Rectal smooth muscle tissue (tissue), 1 donor: ENCODE data around the gene ARHGAP21.

Source experiments
- H3K27ac ChIP-seq: one replicate; pipeline ENCODE4 v1.7.0; 2013; ENCODE audit warnings: low read depth, low read length, inconsistent platforms
- H3K27me3 ChIP-seq: one replicate; pipeline ENCODE4 v1.7.0; 2013; ENCODE audit warnings: low read length; ENCODE audit not compliant: control insufficient read depth, insufficient read depth
- H3K36me3 ChIP-seq: one replicate; pipeline ENCODE4 v1.7.0; 2013; ENCODE audit warnings: low read length; ENCODE audit not compliant: control insufficient read depth, insufficient read depth
- H3K4me1 ChIP-seq: one replicate; pipeline ENCODE4 v1.7.0; 2013; ENCODE audit warnings: low read length; ENCODE audit not compliant: control insufficient read depth, insufficient read depth
- H3K4me3 ChIP-seq: one replicate; pipeline ENCODE4 v1.7.0; 2013; ENCODE audit warnings: low read length
- H3K9ac ChIP-seq: one replicate; pipeline ENCODE4 v1.7.0; 2013; ENCODE audit warnings: low read length

ARHGAP21 gene

DNA sequence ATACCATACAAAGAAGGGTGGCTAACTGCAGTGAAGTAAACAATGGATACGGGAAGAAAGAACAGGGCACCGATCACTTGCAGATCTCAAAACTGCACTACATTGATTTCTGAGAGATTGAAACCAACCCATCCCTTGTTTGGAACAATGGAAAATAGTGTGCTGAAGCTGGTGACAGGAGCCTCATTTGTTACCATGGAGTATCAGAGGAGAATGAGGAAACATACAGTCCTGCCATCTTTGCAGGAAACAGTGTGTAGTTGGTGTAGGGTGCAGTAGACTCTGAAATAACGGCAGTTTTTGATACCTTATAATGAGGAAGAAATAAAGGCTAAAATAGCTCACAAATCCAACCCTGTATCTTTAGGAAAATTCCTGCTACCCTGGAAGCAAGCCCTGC is 118.5 kb downstream of the ARHGAP21 start:
- no peak overlapping the region for H3K9ac ChIP-seq
- H3K4me3 ChIP-seq: no peak overlapping the region
- no peaks in the 10 kb centered on the region for H3K27me3 ChIP-seq
- H3K4me1 ChIP-seq: no peaks in the 10 kb centered on the region
- no peak overlapping the region for H3K27ac ChIP-seq
- H3K36me3 ChIP-seq: peaks cover 8% of the 10 kb centered on the region

DNA sequence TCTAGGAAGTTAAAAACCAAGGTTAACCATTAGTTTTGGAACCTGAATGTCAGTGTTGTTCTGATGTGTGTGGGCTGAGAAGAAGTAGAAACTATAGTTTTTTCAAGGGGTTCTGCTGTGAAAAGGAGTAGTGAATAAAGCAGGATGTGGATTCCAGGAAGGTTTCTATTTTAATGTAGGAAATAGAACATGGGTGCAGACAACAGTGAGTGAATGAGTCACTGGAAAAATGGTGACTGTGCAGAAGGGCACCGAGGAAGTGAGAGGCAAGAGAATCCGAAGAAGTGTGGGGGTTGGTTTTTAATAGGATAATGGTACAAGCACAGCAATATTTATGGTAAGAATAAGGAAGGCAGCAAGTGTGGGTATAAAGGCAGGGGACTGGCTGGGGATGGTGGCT is 120.4 kb downstream of the ARHGAP21 start:
- Histone ChIP-seq H3K27ac (no peak overlapping the region), H3K27me3 (no peaks in the 10 kb centered on the region), H3K4me1 (no peaks in the 10 kb centered on the region), H3K9ac (no peak overlapping the region), H3K36me3 (peaks cover 12% of the 10 kb centered on the region), H3K4me3 (no peak overlapping the region)

DNA sequence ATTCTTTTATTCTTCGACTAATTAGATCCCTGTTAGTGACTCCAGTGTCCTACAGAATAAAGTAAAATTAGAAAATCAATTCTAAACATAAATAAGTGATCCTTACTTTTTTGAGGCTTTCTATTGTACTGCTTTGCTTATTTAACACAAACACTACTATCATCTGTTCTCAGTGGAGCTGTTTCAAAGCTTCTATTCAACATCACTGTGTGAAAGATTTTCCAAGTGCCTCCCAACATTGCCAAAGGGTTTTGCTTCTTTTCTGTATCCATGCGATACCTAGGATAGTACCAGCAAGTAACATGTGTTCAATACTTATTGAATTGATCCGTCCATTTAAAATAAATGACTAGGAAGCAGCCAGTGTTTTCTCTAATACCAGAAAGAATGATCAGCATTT is 125.7 kb downstream of the ARHGAP21 start:
- H3K4me1 ChIP-seq: no peaks in the 10 kb centered on the region
- H3K9ac ChIP-seq: no peak overlapping the region
- no peak overlapping the region for H3K27ac ChIP-seq
- H3K27me3 ChIP-seq: no peaks in the 10 kb centered on the region
- H3K4me3 ChIP-seq: no peak overlapping the region
- H3K36me3 ChIP-seq: peaks cover 17% of the 10 kb centered on the region

DNA sequence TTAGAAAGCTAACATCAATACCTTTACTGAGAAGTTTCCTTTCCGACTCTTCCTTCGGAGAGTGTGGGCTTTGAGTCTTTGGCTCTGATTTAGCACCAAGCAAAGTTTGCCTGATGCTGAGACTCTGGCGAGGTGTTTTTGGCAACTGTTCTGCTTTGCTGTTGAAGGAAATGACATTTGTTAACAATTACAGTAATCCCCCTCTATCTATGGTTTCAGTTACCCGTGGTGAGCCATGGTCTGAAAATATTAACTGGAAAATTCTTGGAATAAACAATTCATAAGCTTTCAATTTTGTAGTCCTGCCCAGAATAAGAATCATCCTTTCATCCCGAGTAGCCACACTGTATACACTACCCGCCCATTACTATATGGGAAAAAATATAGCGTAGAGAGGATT is 126.3 kb downstream of the ARHGAP21 start:
- no peak overlapping the region for H3K27ac ChIP-seq
- no peak overlapping the region for H3K4me3 ChIP-seq
- peaks cover 15% of the 10 kb centered on the region for H3K36me3 ChIP-seq

DNA sequence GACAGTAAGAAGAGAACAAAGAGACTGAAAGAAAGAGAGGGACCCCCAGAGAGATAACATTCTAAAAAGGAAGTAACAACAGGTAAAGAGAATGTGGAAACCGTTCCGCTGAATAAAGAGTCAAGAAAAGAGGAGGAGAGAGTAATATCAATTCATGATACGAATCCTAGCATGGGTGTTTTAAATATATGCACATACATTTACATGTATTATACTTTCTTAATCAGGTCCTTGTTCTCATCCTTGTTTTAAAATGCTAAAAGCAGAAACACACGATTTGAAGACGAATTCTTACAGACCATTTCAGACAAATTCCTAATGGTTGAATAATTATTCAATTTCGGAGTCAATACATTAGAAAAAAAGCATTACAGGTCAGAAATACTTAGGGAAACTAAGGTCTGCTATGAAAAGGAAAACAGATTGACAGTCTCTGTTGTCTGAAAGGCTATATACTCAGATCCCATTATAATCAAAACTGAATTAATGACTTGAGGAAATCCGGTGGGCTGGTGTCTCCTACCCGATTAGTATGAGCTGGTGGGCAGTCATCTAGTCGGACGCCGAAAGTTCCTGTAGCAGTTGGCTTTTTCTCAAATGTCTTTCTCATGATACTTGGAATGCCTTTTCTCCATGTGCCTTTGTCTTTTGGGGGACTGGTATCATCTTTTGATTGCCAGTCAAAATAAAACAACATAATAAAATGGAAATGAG is 127.3 kb downstream of the ARHGAP21 start:
- Histone ChIP-seq H3K4me1 (no peaks in the 10 kb centered on the region), H3K27me3 (no peaks in the 10 kb centered on the region), H3K9ac (no peak overlapping the region), H3K4me3 (no peak overlapping the region), H3K27ac (no peak overlapping the region), H3K36me3 (peaks cover 14% of the 10 kb centered on the region)

More for the DNA sequence above, 126.3 kb downstream of the ARHGAP21 start:
- H3K9ac ChIP-seq: no peak overlapping the region
- no peaks in the 10 kb centered on the region for H3K4me1 ChIP-seq
- no peaks in the 10 kb centered on the region for H3K27me3 ChIP-seq

DNA sequence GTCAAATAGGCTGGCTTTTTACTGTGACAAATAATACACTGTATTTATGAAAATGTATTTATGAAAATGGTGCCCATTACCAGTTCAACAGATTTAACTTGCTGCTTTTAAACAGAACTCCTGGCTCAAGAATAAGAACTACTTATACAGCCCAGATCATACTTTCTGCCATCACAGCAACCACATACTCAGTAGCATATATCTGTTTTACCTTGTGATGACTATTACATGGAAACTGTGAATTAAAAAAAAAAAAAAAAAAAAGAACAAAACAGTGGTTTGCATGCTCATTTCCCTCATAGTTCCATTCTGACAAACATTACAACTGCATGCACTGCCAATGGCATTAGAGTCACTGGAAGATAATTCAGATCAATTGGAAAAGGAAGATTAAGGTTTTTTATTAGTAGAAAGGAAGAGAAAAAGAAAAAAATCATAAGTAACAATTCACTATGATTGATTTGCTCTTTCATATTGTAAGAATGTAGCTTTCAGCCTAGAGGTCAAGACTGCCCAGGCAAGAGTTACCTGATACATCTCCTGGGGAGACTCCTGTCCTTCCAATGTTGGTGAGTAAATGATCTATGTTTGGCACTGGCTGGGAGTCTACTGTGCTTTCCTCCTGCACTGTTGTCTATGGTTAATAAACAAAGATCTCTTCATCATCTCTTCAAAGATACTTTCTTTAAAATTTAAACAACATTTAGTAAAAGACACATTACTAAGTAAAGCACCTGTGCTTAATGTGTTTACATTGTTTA is 132.8 kb downstream of the ARHGAP21 start:
- Histone ChIP-seq H3K27me3 (no peaks in the 10 kb centered on the region), H3K4me1 (no peaks in the 10 kb centered on the region), H3K4me3 (no peak overlapping the region), H3K27ac (no peak overlapping the region), H3K36me3 (peaks cover 19% of the 10 kb centered on the region), H3K9ac (no peak overlapping the region)

DNA sequence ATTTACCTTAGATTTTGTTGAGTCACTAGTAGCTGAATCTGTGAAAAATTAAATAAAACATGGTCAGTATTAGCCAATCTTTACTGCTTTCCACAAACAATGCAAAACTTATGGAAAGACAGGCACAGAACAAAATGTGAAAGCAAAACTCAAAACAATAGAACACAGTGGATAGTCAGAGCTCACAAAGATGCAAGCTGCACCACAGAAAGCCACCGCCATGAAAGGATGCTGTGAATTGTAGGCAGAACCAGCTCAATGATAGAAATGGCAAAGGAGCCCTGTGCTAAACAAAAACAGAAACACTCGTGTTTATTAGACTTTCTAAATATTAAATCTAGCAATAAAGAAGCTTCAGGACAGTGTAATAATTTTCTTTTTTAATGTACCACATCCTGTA is 134.4 kb downstream of the ARHGAP21 start:
- Histone ChIP-seq H3K36me3 (peaks cover 14% of the 10 kb centered on the region), H3K9ac (no peak overlapping the region), H3K27me3 (no peaks in the 10 kb centered on the region), H3K27ac (no peak overlapping the region), H3K4me3 (no peak overlapping the region), H3K4me1 (no peaks in the 10 kb centered on the region)

DNA sequence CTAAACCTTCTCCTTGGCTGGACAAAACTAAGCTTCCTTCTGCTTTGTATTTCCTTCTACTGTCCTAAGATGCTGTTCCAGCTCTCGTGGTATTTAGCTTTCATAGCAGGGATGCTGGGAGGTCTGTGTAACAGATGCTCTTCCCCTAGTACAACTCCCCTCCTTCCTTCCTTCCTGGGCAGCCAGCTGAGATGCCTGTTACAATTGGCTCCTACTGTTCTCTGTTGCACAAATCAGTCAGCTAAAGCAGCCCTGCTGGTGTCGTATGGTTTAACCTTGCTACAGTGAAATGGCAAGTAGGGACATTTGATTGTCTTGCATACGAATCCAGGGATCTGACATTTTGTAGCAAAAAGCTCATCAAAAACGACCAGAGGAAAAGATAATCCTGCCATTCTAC is 143.8 kb downstream of the ARHGAP21 start:
- Histone ChIP-seq H3K4me1 (no peaks in the 10 kb centered on the region), H3K27ac (no peak overlapping the region), H3K4me3 (no peak overlapping the region), H3K27me3 (no peaks in the 10 kb centered on the region), H3K9ac (no peak overlapping the region), H3K36me3 (no peaks in the 10 kb centered on the region)

DNA sequence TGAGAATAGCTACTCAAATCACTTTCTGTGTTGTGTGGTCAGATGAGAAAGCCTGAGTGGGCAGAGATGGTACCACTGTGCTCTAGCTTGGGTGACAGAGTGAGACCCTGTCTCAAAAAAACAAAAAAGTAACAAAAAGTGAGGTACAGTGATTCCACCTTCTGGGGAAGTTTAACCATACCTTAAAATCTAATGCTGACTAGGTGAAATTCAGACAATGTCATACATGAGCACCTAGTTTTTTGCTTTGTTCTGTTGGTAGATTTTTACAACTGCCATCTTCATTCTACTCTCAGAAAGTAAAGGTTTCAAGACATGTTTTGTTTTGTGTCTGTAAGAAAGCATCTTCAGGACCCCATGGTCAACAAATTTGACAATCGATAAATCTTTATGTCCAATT is 144.2 kb downstream of the ARHGAP21 start:
- no peak overlapping the region for H3K27ac ChIP-seq
- H3K36me3 ChIP-seq: no peaks in the 10 kb centered on the region

DNA sequence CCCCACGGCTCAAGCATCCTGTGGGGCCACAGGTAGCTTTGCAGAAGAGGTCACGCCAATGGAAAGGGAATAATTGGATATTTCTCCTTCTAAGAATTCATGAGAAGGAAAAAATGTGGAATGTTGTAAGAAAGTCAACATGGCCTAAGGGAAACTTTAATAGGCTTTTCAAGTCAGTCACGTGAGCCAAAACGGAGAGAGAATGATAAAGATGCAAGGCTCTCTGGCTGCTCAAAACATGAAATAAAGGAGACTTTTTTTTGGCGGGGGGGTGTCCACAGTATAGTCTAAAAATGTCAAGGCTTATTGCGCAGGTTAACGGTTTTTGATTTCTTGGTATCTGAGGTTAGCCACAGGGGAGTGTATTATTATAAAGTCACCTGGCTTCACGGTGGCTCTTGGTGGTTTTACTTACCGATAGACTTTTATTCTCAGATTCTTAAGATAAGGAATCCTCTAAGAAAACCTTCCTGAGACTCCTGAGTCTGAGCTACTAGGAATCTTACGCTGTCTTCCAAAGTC is 148.1 kb downstream of the ARHGAP21 start:
- H3K27ac ChIP-seq: no peak overlapping the region
- no peaks in the 10 kb centered on the region for H3K36me3 ChIP-seq
- H3K9ac ChIP-seq: no peak overlapping the region
- no peaks in the 10 kb centered on the region for H3K27me3 ChIP-seq
- H3K4me3 ChIP-seq: no peak overlapping the region
- H3K4me1 ChIP-seq: no peaks in the 10 kb centered on the region

More for the DNA sequence above, 144.2 kb downstream of the ARHGAP21 start:
- Histone ChIP-seq H3K4me1 (no peaks in the 10 kb centered on the region), H3K4me3 (no peak overlapping the region), H3K9ac (no peak overlapping the region), H3K27me3 (no peaks in the 10 kb centered on the region)

DNA sequence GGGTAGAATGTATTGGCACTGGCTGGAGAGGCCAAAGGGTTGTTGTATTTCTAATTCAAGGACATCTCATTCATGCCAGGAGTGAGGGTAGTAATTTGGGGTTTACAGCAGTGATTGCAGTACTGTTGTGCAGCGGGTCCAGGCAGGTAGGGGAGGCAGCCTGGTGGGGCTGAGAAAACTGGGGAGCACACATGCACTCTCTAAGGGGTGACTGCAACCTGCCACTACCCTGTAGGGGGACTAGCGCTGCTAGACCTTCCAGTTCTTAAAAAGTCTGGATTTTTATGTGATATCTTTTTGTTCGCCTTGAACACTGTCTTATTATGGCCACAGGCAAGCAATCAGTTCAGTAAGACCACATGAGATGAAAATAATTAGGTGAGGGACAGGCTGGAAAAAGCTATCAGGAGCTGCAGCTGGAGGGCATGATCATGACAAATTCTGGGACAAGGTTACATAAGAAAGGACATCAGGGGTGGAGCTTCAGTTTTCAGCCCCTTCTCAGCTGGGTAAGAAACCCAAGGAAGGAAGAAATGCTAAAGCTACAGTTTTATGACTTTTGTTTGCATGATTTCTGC is 149.0 kb downstream of the ARHGAP21 start:
- H3K4me3 ChIP-seq: no peak overlapping the region
- H3K4me1 ChIP-seq: no peaks in the 10 kb centered on the region
- no peaks in the 10 kb centered on the region for H3K27me3 ChIP-seq
- H3K9ac ChIP-seq: no peak overlapping the region
- no peak overlapping the region for H3K27ac ChIP-seq
- H3K36me3 ChIP-seq: no peaks in the 10 kb centered on the region

DNA sequence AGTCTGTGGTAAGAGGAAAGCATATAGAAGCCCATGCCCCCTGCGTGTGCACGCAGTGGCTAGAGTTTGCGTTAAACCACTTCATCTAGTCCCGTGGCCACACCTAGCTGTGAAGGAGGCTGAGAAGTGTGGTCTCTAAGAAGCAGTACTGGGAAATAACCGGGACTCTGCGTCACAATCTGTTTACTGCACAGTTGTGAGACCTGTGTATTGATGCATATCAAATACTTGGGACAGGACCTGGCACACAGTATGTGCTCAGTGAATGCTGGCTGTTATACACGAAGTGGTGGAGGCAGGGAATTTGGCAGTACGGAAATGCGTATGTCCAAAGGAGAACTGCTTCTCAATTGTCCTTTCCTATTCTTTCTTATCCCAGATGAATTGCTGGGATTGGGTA is 149.5 kb downstream of the ARHGAP21 start:
- Histone ChIP-seq H3K27ac (no peak overlapping the region), H3K4me3 (no peak overlapping the region), H3K36me3 (no peaks in the 10 kb centered on the region), H3K27me3 (no peaks in the 10 kb centered on the region), H3K4me1 (no peaks in the 10 kb centered on the region), H3K9ac (no peak overlapping the region)
